ENCODE measurements around the gene ERGIC3.
"Not testable (repeated sequence)": the region's sequence is repeated elsewhere in the genome, so short reads cannot be mapped to it uniquely, and the experiment has no call there.

The ERGIC3 gene

GRCh38 chr20:35515341-35515740 is 26.5 kb upstream of the ERGIC3 start:
- no peak overlapping the region for H2BK12ac ChIP-seq (ENCODE audit: low read length)
- no peak overlapping the region for H2BK15ac ChIP-seq (ENCODE audit: low read length)
- H3K14ac ChIP-seq (ENCODE audit: low read length): no peak overlapping the region
- H3K79me1 ChIP-seq (ENCODE audit: low read depth, low read length): no peaks in the 10 kb centered on the region
- no peaks in the 10 kb centered on the region for H3K4me1 ChIP-seq (ENCODE audit: control insufficient read depth in 2 of 2, insufficient read depth in 1 of 2, low read depth in 1 of 2, low read length in 2 of 2)
- H3K4me3 ChIP-seq (ENCODE audit: low read length in 2 of 2): no peak overlapping the region
- peaks cover 15 to 44% of the 10 kb centered on the region in 2 donors for H3K36me3 ChIP-seq (replicated peaks in 1 of 2; ENCODE audit: control insufficient read depth in 2 of 2, insufficient read depth in 2 of 2, low read length in 2 of 2)
- H2BK120ac ChIP-seq (ENCODE audit: low read depth, low read length): no peak overlapping the region
- no peak overlapping the region for H3K23ac ChIP-seq (ENCODE audit: low read depth, low read length, poor library complexity)
- DNase-seq (ENCODE audit: low spot score): no peak
- no peak overlapping the region for H3K27ac ChIP-seq (replicated peaks; ENCODE audit: low read length)
- no peak overlapping the region for H2AFZ ChIP-seq (ENCODE audit: low read length)
- H3K9me3 ChIP-seq (replicated peaks in 1 of 2; ENCODE audit: control insufficient read depth in 2 of 2, insufficient read depth in 1 of 2, low read depth in 1 of 2, low read length in 2 of 2): no peaks in the 10 kb centered on the region
- H3K9ac ChIP-seq (ENCODE audit: low read depth, low read length, poor library complexity): no peak overlapping the region
- H3K4ac ChIP-seq (ENCODE audit: low read length): no peak overlapping the region
- no peak overlapping the region for H3K4me2 ChIP-seq (ENCODE audit: insufficient read depth, low read length, poor library complexity, severe bottlenecking)
- WGBS, 2 donors (ENCODE audit: extremely low coverage in 2 of 2, insufficient read length in 2 of 2, insufficient replicate concordance in 1 of 2): no CpG with 5 or more reads among the region's 4 CpGs
- no peak overlapping the region for H2BK5ac ChIP-seq (ENCODE audit: low read length)
- H2AK5ac ChIP-seq (ENCODE audit: low read depth, low read length): no peak overlapping the region
- H4K8ac ChIP-seq (ENCODE audit: low read depth, low read length): no peak overlapping the region
- no peak overlapping the region for H3K18ac ChIP-seq (ENCODE audit: low read length)
- no peaks in the 10 kb centered on the region for H3K27me3 ChIP-seq (ENCODE audit: control insufficient read depth in 3 of 3, insufficient read depth in 3 of 3, low read depth in 1 of 3, low read length in 3 of 3)
- no peak overlapping the region for H4K91ac ChIP-seq (ENCODE audit: low read depth, low read length, poor library complexity)

- no peak overlapping the region for H4K91ac ChIP-seq (ENCODE audit: low read depth, low read length, poor library complexity)
- DNase-seq (ENCODE audit: low spot score): no peak
- no peaks in the 10 kb centered on the region for H3K79me1 ChIP-seq (ENCODE audit: low read depth, low read length)
- no peak overlapping the region for H2AK5ac ChIP-seq (ENCODE audit: low read depth, low read length)
- no peak overlapping the region for H2BK15ac ChIP-seq (ENCODE audit: low read length)
- no peak overlapping the region for H2BK12ac ChIP-seq (ENCODE audit: low read length)
- H3K4me3 ChIP-seq (ENCODE audit: low read length in 2 of 2): no peak overlapping the region
- H3K27ac ChIP-seq (replicated peaks; ENCODE audit: low read length): no peak overlapping the region
- H3K4ac ChIP-seq (ENCODE audit: low read length): no peak overlapping the region
- no peak overlapping the region for H3K23ac ChIP-seq (ENCODE audit: low read depth, low read length, poor library complexity)
- no peaks in the 10 kb centered on the region for H3K27me3 ChIP-seq (ENCODE audit: control insufficient read depth in 3 of 3, insufficient read depth in 3 of 3, low read depth in 1 of 3, low read length in 3 of 3)
- H3K9ac ChIP-seq (ENCODE audit: low read depth, low read length, poor library complexity): no peak overlapping the region
- H2BK5ac ChIP-seq (ENCODE audit: low read length): no peak overlapping the region
- H3K4me2 ChIP-seq (ENCODE audit: insufficient read depth, low read length, poor library complexity, severe bottlenecking): no peak overlapping the region
- H3K4me1 ChIP-seq (ENCODE audit: control insufficient read depth in 2 of 2, insufficient read depth in 1 of 2, low read depth in 1 of 2, low read length in 2 of 2): no peaks in the 10 kb centered on the region
- H4K8ac ChIP-seq (ENCODE audit: low read depth, low read length): no peak overlapping the region
- H3K14ac ChIP-seq (ENCODE audit: low read length): no peak overlapping the region
- no peak overlapping the region for H3K18ac ChIP-seq (ENCODE audit: low read length)
- peaks cover 13 to 37% of the 10 kb centered on the region in 2 donors for H3K36me3 ChIP-seq (replicated peaks in 1 of 2; ENCODE audit: control insufficient read depth in 2 of 2, insufficient read depth in 2 of 2, low read length in 2 of 2)
- no peak overlapping the region for H2AFZ ChIP-seq (ENCODE audit: low read length)
- no CpG with 5 or more reads among the region's 3 CpGs for WGBS, 2 donors (ENCODE audit: extremely low coverage in 2 of 2, insufficient read length in 2 of 2, insufficient replicate concordance in 1 of 2)
- H2BK120ac ChIP-seq (ENCODE audit: low read depth, low read length): no peak overlapping the region
- H3K9me3 ChIP-seq (replicated peaks in 1 of 2; ENCODE audit: control insufficient read depth in 2 of 2, insufficient read depth in 1 of 2, low read depth in 1 of 2, low read length in 2 of 2): no peaks in the 10 kb centered on the region
Observed at GRCh38 chr20:35515949-35516645, 25.8 kb upstream of the ERGIC3 start.

GRCh38 chr20:35517125-35517524 is 24.8 kb upstream of the ERGIC3 start:
- Histone ChIP-seq H3K27me3 (ENCODE audit: control insufficient read depth in 3 of 3, insufficient read depth in 3 of 3, low read depth in 1 of 3, low read length in 3 of 3) (no peaks in the 10 kb centered on the region), H3K36me3 (replicated peaks in 1 of 2; ENCODE audit: control insufficient read depth in 2 of 2, insufficient read depth in 2 of 2, low read length in 2 of 2) (peaks cover 6 to 26% of the 10 kb centered on the region in 2 donors), H3K14ac (ENCODE audit: low read length) (no peak overlapping the region), H2AK5ac (ENCODE audit: low read depth, low read length) (no peak overlapping the region), H3K4me3 (ENCODE audit: low read length in 2 of 2) (peak overlapping the region in 1 of 2 donors; percentile 36), H2AFZ (ENCODE audit: low read length) (no peak overlapping the region), H3K4me2 (ENCODE audit: insufficient read depth, low read length, poor library complexity, severe bottlenecking) (no peak overlapping the region), H3K27ac (replicated peaks; ENCODE audit: low read length) (no peak overlapping the region), H2BK12ac (ENCODE audit: low read length) (no peak overlapping the region), H3K18ac (ENCODE audit: low read length) (no peak overlapping the region), H4K91ac (ENCODE audit: low read depth, low read length, poor library complexity) (no peak overlapping the region), H3K4me1 (ENCODE audit: control insufficient read depth in 2 of 2, insufficient read depth in 1 of 2, low read depth in 1 of 2, low read length in 2 of 2) (no peaks in the 10 kb centered on the region), H2BK5ac (ENCODE audit: low read length) (no peak overlapping the region), H3K9me3 (replicated peaks in 1 of 2; ENCODE audit: control insufficient read depth in 2 of 2, insufficient read depth in 1 of 2, low read depth in 1 of 2, low read length in 2 of 2) (no peaks in the 10 kb centered on the region), H4K8ac (ENCODE audit: low read depth, low read length) (no peak overlapping the region), H3K9ac (ENCODE audit: low read depth, low read length, poor library complexity) (no peak overlapping the region), H3K23ac (ENCODE audit: low read depth, low read length, poor library complexity) (no peak overlapping the region), H2BK120ac (ENCODE audit: low read depth, low read length) (no peak overlapping the region), H3K4ac (ENCODE audit: low read length) (no peak overlapping the region), H2BK15ac (ENCODE audit: low read length) (no peak overlapping the region), H3K79me1 (ENCODE audit: low read depth, low read length) (no peaks in the 10 kb centered on the region)
- no peak for DNase-seq (ENCODE audit: low spot score)
- WGBS, 2 donors (ENCODE audit: extremely low coverage in 2 of 2, insufficient read length in 2 of 2, insufficient replicate concordance in 1 of 2): no CpG with 5 or more reads among the region's 1 CpG

- not testable (repeated sequence) for H4K8ac ChIP-seq (ENCODE audit: low read depth, low read length); H3K14ac ChIP-seq (ENCODE audit: low read length); H3K79me1 ChIP-seq (ENCODE audit: low read depth, low read length); H2BK12ac ChIP-seq (ENCODE audit: low read length); H3K18ac ChIP-seq (ENCODE audit: low read length); H3K23ac ChIP-seq (ENCODE audit: low read depth, low read length, poor library complexity); H2BK120ac ChIP-seq (ENCODE audit: low read depth, low read length); H2BK5ac ChIP-seq (ENCODE audit: low read length); H3K4me2 ChIP-seq (ENCODE audit: insufficient read depth, low read length, poor library complexity, severe bottlenecking); H3K9ac ChIP-seq (ENCODE audit: low read depth, low read length, poor library complexity); H3K9me3 ChIP-seq (replicated peaks in 1 of 2; ENCODE audit: control insufficient read depth in 2 of 2, insufficient read depth in 1 of 2, low read depth in 1 of 2, low read length in 2 of 2); H2AFZ ChIP-seq (ENCODE audit: low read length); H2AK5ac ChIP-seq (ENCODE audit: low read depth, low read length); H3K4ac ChIP-seq (ENCODE audit: low read length); H4K91ac ChIP-seq (ENCODE audit: low read depth, low read length, poor library complexity); DNase-seq (ENCODE audit: low spot score); H3K4me3 ChIP-seq (ENCODE audit: low read length in 2 of 2); H3K27ac ChIP-seq (replicated peaks; ENCODE audit: low read length); H2BK15ac ChIP-seq (ENCODE audit: low read length); H3K27me3 ChIP-seq (ENCODE audit: control insufficient read depth in 3 of 3, insufficient read depth in 3 of 3, low read depth in 1 of 3, low read length in 3 of 3); H3K4me1 ChIP-seq (ENCODE audit: control insufficient read depth in 2 of 2, insufficient read depth in 1 of 2, low read depth in 1 of 2, low read length in 2 of 2)
- WGBS, 2 donors (ENCODE audit: extremely low coverage in 2 of 2, insufficient read length in 2 of 2, insufficient replicate concordance in 1 of 2): no CpG with 5 or more reads among the region's 5 CpGs
- peaks cover 2 to 20% of the 10 kb centered on the region in 2 donors for H3K36me3 ChIP-seq (replicated peaks in 1 of 2; ENCODE audit: control insufficient read depth in 2 of 2, insufficient read depth in 2 of 2, low read length in 2 of 2)
Observed at GRCh38 chr20:35517767-35518166, 24.1 kb upstream of the ERGIC3 start.

Measured in neuronal stem cell (in vitro differentiated cells).